H1 (cell line): Measurements from ENCODE around the gene ORC3. TPM values are rescaled to one million over a fixed set of nuclear protein-coding genes. Genes with fewer than 3 reads are reported as not detected.

ENCODE experiments used
- CTCF ChIA-PET: fragments of 300-600 bp; sonication (Branson Sonifier 250); formaldehyde crosslinking; loops from one replicate; lab custom pipeline; 2021; ENCODE audit not compliant: partially characterized antibody; lab: Charles Lee
- POLR2A ChIA-PET: fragments of 300-600 bp; sonication (Branson Sonifier 250); formaldehyde crosslinking; loops from one replicate; lab custom pipeline; 2021; ENCODE audit warnings: inconsistent platforms; ENCODE audit not compliant: partially characterized antibody; lab: Charles Lee
- DNase-seq, 2 experiments: peaks; one replicate each; pipeline versions ENCODE4 v3.0.0 to v3.0.0-alpha.2; 2010 to 2022; ENCODE audit warnings: low spot score in 2 of 2, low read depth in 1 of 2, mixed read lengths in 1 of 2
- FAIRE-seq: peaks from 2 replicates; lab custom pipeline; 2011; peaks lifted over from hg19 to GRCh38; lab: Jason Lieb, UNC
- H2AFZ ChIP-seq: 2 replicates; pipeline ENCODE4 v1.8.1; 2012; ENCODE audit warnings: low read length, inconsistent platforms
- H2AK5ac ChIP-seq: 2 replicates; pipeline ENCODE4 v1.6.1; 2013; ENCODE audit warnings: low read depth, low read length
- H2BK120ac ChIP-seq: replicated peaks from 2 replicates; pipeline ENCODE3; 2013; ENCODE audit warnings: low read depth, low read length, inconsistent platforms
- H2BK12ac ChIP-seq: 2 replicates; pipeline ENCODE4 v1.6.1; 2013; ENCODE audit warnings: low read depth, low read length
- H2BK15ac ChIP-seq: 2 replicates; pipeline ENCODE4 v1.6.1; 2013; ENCODE audit warnings: low read length
- H2BK20ac ChIP-seq: 2 replicates; pipeline ENCODE4 v1.6.1; 2013; ENCODE audit warnings: low read length
- H2BK5ac ChIP-seq: 2 replicates; pipeline ENCODE4 v1.6.1; 2013; ENCODE audit warnings: low read depth, low read length
- H3K14ac ChIP-seq: 2 replicates; pipeline ENCODE4 v1.6.1; 2013; ENCODE audit warnings: inconsistent platforms; ENCODE audit not compliant: insufficient read length
- H3K18ac ChIP-seq: 2 replicates; pipeline ENCODE4 v1.6.1; 2013; ENCODE audit warnings: low read length; ENCODE audit errors: extremely low read depth
- H3K23ac ChIP-seq: 2 replicates; pipeline ENCODE4 v1.6.1; 2013; ENCODE audit warnings: inconsistent platforms; ENCODE audit not compliant: insufficient read length
- H3K23me2 ChIP-seq: 2 replicates; pipeline ENCODE4 v1.6.1; 2013; ENCODE audit warnings: low read depth, low read length
- H3K27ac ChIP-seq: 2 replicates; pipeline ENCODE4 v1.6.1; 2011; ENCODE audit warnings: low read depth, low read length, inconsistent platforms
- H3K27me3 ChIP-seq, 4 experiments: replicated peaks in 1 of 4; 1 replicate in 1 of 4; 2 replicates in 3 of 4; pipeline versions ENCODE4 v1.6.1 to v1.8.1; 2011 to 2013; ENCODE audit warnings: low read length in 3 of 4, mild to moderate bottlenecking in 3 of 4, inconsistent platforms in 2 of 4, mixed read lengths in 2 of 4, moderate library complexity in 1 of 4; ENCODE audit not compliant: control insufficient read depth in 3 of 4, insufficient read depth in 3 of 4; ENCODE audit errors: extremely low read depth in 1 of 4
- H3K36me3 ChIP-seq, 4 experiments: 2 replicates each; pipeline versions ENCODE4 v1.6.1 to v1.8.1; 2011 to 2013; ENCODE audit warnings: mild to moderate bottlenecking in 4 of 4, low read length in 3 of 4, moderate library complexity in 2 of 4, control low read depth in 1 of 4, inconsistent platforms in 1 of 4; ENCODE audit not compliant: insufficient read depth in 4 of 4, control insufficient read depth in 2 of 4
- H3K4ac ChIP-seq: replicated peaks from 2 replicates; pipeline ENCODE3; 2013; ENCODE audit warnings: low read length, low read depth, mixed read lengths, inconsistent platforms; ENCODE audit not compliant: insufficient read length
- H3K4me1 ChIP-seq, 4 experiments: replicated peaks in 1 of 4; 1 replicate in 1 of 4; 2 replicates in 3 of 4; pipeline versions ENCODE4 v1.6.1 to v1.8.1; 2011 to 2013; ENCODE audit warnings: low read length in 3 of 4, inconsistent platforms in 2 of 4, mixed read lengths in 1 of 4; ENCODE audit not compliant: insufficient read depth in 4 of 4, control insufficient read depth in 3 of 4
- H3K4me2 ChIP-seq, 2 experiments: 2 replicates each; pipeline versions ENCODE4 v1.6.1 to v1.8.1; 2011 to 2013; ENCODE audit warnings: low read depth in 2 of 2, low read length in 2 of 2, control low read depth in 1 of 2, inconsistent platforms in 1 of 2, mild to moderate bottlenecking in 1 of 2; ENCODE audit not compliant: insufficient read depth in 1 of 2
- H3K4me3 ChIP-seq, 4 experiments: fragments of 200-600, 300-600 bp in 1 of 4; sonication (generic), shearing (Covaris generic), sonication (Bioruptor Twin) in 1 of 4; 2 replicates each; pipeline versions ENCODE4 v1.5.1 to v1.8.1; 2011 to 2016; ENCODE audit warnings: low read length in 4 of 4, low read depth in 3 of 4, control low read depth in 2 of 4, inconsistent platforms in 2 of 4, mild to moderate bottlenecking in 2 of 4, mixed read lengths in 1 of 4, moderate library complexity in 1 of 4; ENCODE audit not compliant: insufficient read depth in 2 of 4; ENCODE audit errors: extremely low read depth in 1 of 4
- H3K56ac ChIP-seq: replicated peaks from 2 replicates; pipeline ENCODE3; 2013; ENCODE audit warnings: low read depth, mild to moderate bottlenecking, mixed read lengths, low read length, inconsistent platforms; ENCODE audit not compliant: insufficient read length
- H3K79me1 ChIP-seq: 2 replicates; pipeline ENCODE4 v1.6.1; 2013; ENCODE audit warnings: low read depth, low read length, control low read depth
- H3K79me2 ChIP-seq, 2 experiments: 2 replicates each; pipeline versions ENCODE4 v1.6.1 to v1.8.1; 2012 to 2013; ENCODE audit warnings: low read length in 2 of 2, mild to moderate bottlenecking in 2 of 2, inconsistent platforms in 1 of 2; ENCODE audit not compliant: insufficient read depth in 2 of 2, control insufficient read depth in 1 of 2
- H3K9ac ChIP-seq, 4 experiments: replicated peaks in 1 of 4; 1 replicate in 1 of 4; 2 replicates in 3 of 4; pipeline versions ENCODE4 v1.6.1 to v1.8.1; 2011 to 2013; ENCODE audit warnings: low read depth in 3 of 4, low read length in 3 of 4, control low read depth in 2 of 4, mild to moderate bottlenecking in 2 of 4, moderate library complexity in 2 of 4, inconsistent platforms in 1 of 4; ENCODE audit errors: extremely low read depth in 1 of 4
- H3K9me3 ChIP-seq, 2 experiments: 2 replicates each; pipeline versions ENCODE4 v1.6.1 to v1.8.1; 2012 to 2013; ENCODE audit warnings: mild to moderate bottlenecking in 2 of 2, moderate library complexity in 2 of 2, control low read depth in 1 of 2, inconsistent platforms in 1 of 2, low read depth in 1 of 2, low read length in 1 of 2, mixed read lengths in 1 of 2; ENCODE audit not compliant: insufficient read depth in 2 of 2
- H4K20me1 ChIP-seq, 2 experiments: replicated peaks in 1 of 2; 2 replicates each; pipeline versions ENCODE3 to v1.8.1; 2011 to 2013; ENCODE audit warnings: inconsistent platforms in 2 of 2, low read length in 2 of 2, mild to moderate bottlenecking in 1 of 2; ENCODE audit not compliant: insufficient read depth in 2 of 2, control insufficient read depth in 1 of 2
- H4K5ac ChIP-seq: 2 replicates; pipeline ENCODE4 v1.6.1; 2013; ENCODE audit warnings: low read length, low read depth, mixed read lengths, inconsistent platforms; ENCODE audit not compliant: insufficient read length
- H4K8ac ChIP-seq: 2 replicates; pipeline ENCODE4 v1.8.0; 2013; ENCODE audit warnings: mild to moderate bottlenecking, moderate library complexity, low read length, inconsistent platforms; ENCODE audit not compliant: insufficient read depth; ENCODE audit errors: extremely low read depth
- H4K91ac ChIP-seq: replicated peaks from 2 replicates; pipeline ENCODE3; 2013; ENCODE audit warnings: low read length, mixed read lengths, inconsistent platforms; ENCODE audit not compliant: insufficient read length
- ASH2L ChIP-seq: fragments of 200-600, 300-600 bp; sonication (generic); IDR thresholded peaks from one replicate; pipeline ENCODE4 v1.7.1; 2017; ENCODE audit warnings: low read length
- CBX8 ChIP-seq: fragments of 300-800, 300-1000 bp; sonication (generic); IDR thresholded peaks from 2 replicates; pipeline ENCODE4 v1.7.1; 2016; ENCODE audit warnings: low read depth, low read length, borderline replicate concordance
- CTBP2 ChIP-seq: IDR thresholded peaks from 2 replicates; pipeline ENCODE4 v1.7.0; 2011; ENCODE audit warnings: borderline replicate concordance, mild to moderate bottlenecking, moderate library complexity, mixed read lengths, low read length; ENCODE audit not compliant: insufficient read depth, insufficient read length
- FOSL1 ChIP-seq: IDR thresholded peaks from 2 replicates; pipeline ENCODE4 v1.6.1; 2011; ENCODE audit warnings: mild to moderate bottlenecking, low read depth, low read length, moderate library complexity; ENCODE audit not compliant: insufficient read depth
- MAFK ChIP-seq: IDR thresholded peaks from 2 replicates; pipeline ENCODE4 v1.6.1; 2012; ENCODE audit warnings: low read depth, mild to moderate bottlenecking, improper control_type of control experiment, low read length
- NRF1 ChIP-seq: IDR thresholded peaks from 2 replicates; pipeline ENCODE4 v1.6.1; 2011; ENCODE audit warnings: mild to moderate bottlenecking, low read depth, low read length, improper control_type of control experiment
- POLR2AphosphoS5 ChIP-seq: IDR thresholded peaks from 2 replicates; pipeline ENCODE4 v1.6.1; 2011; ENCODE audit warnings: low read depth, low read length
- RAD21 ChIP-seq, 2 experiments: IDR thresholded peaks in 1 of 2; conservative IDR thresholded peaks in 1 of 2; 2 replicates each; pipeline ENCODE4 v1.6.1; 2011; ENCODE audit warnings: low read depth in 2 of 2, low read length in 2 of 2, improper control_type of control experiment in 1 of 2, inconsistent platforms in 1 of 2, mild to moderate bottlenecking in 1 of 2, moderate library complexity in 1 of 2
- SAP30 ChIP-seq: fragments of 300-600 bp; sonication (generic); IDR thresholded peaks from 2 replicates; pipeline ENCODE4 v1.7.1; 2012; ENCODE audit warnings: low read length, moderate library complexity, mild to moderate bottlenecking, inconsistent platforms; ENCODE audit not compliant: insufficient read depth, insufficient replicate concordance
- SIX5 ChIP-seq: IDR thresholded peaks from 2 replicates; pipeline ENCODE4 v1.6.1; 2011; ENCODE audit warnings: mild to moderate bottlenecking, low read depth, low read length
- SP1 ChIP-seq: IDR thresholded peaks from 2 replicates; pipeline ENCODE4 v1.6.1; 2011; ENCODE audit warnings: low read depth, low read length
- SRF ChIP-seq: IDR thresholded peaks from 2 replicates; pipeline ENCODE4 v1.6.1; 2011; ENCODE audit warnings: mild to moderate bottlenecking, low read depth, low read length, moderate library complexity
- WGBS, 2 experiments: shearing (Covaris generic) in 1 of 2; methylation state at CpG; one replicate each; pipeline versions ENCODE4 v1.1.6 to v1.1.7; 2013 to 2015; ENCODE audit warnings: low lambda C conversion rate in 2 of 2, mixed read lengths in 2 of 2, inconsistent platforms in 1 of 2, low coverage in 1 of 2, missing lambda C conversion rate in 1 of 2; ENCODE audit not compliant: insufficient replicate concordance in 2 of 2, insufficient coverage in 1 of 2, insufficient read length in 1 of 2; ENCODE audit errors: extremely low coverage in 1 of 2, missing lambda C conversion rate in 1 of 2; 5-methylcytosine and 5-hydroxymethylcytosine counted together
- polyA plus RNA-seq, 7 experiments: library from polyadenylated mRNA; depleted of rRNA in 3 of 7; stranded (reverse) in 5 of 7; unstranded in 2 of 7; fragments of >200 nt in 5 of 7; fragments of 200-250 nt in 2 of 7; gene quantifications; 1 replicate in 5 of 7; 2 replicates in 1 of 7; 4 replicates in 1 of 7; pipeline versions ENCODE4 v1.2.1 to v1.2.3, GENCODE V29; 2011 to 2013; ENCODE audit warnings: missing spikeins in 2 of 7, mixed read lengths in 2 of 7
- total RNA-seq: library from RNA; stranded (reverse); fragmentation: NEBNext Ultra II Directional; extraction: Animal tissue kit (Norgen Biotek cat#: 25700); gene quantifications from 2 replicates; pipeline ENCODE4 v1.2.1, GENCODE V29; 2021
- TF ChIP-seq, protein P1 (sequence below): IDR thresholded peaks from 2 replicates; pipeline ENCODE4 v1.6.1; 2011; ENCODE audit warnings: low read length, improper control_type of control experiment

The ORC3 gene
- total and polyA plus RNA-seq, 2 of the 8 experiments (the other 6 are each of a cell fraction or from before 2014, with no cell fraction given): 35.9 to 60.9 TPM

- Histone ChIP-seq H3K4me1 (no peaks in the 10 kb centered on the region; a peak in 1 of 7 replicates), H3K4ac (no peak overlapping the region), H3K27ac (no peak overlapping the region), H3K23me2 (no peaks in the 10 kb centered on the region), H3K23ac (no peak overlapping the region), H2BK120ac (no peak overlapping the region), H2AK5ac (no peak overlapping the region), H4K5ac (no peak overlapping the region), H3K14ac (no peak overlapping the region), H3K4me3 (no peak overlapping the region), H3K56ac (no peak overlapping the region), H3K9ac (no peak overlapping the region), H4K8ac (no peak overlapping the region), H2BK20ac (no peak overlapping the region), H2BK12ac (no peak overlapping the region), H2BK15ac (no peak overlapping the region), H3K36me3 (peaks cover 3 to 43% (median 16%) of the 10 kb centered on the region in 4 experiments; a peak in 5 of 8 replicates), H2AFZ (no peak overlapping the region), H3K79me2 (no peaks in the 10 kb centered on the region), H3K9me3 (no peaks in the 10 kb centered on the region), H3K4me2 (no peak overlapping the region), H3K79me1 (no peaks in the 10 kb centered on the region), H4K20me1 (no peaks in the 10 kb centered on the region), H2BK5ac (no peak overlapping the region), H4K91ac (no peak overlapping the region), H3K18ac (no peak overlapping the region), H3K27me3 (no peaks in the 10 kb centered on the region)
- no peak for FAIRE-seq
- WGBS, 2 experiments: 97% methylated on average over 4 of the region's 4 CpGs; no CpG with 5 or more reads in 1 of the 2 experiments
- no peak for DNase-seq
- CTCF ChIA-PET: interaction anchor here (0.6 to 0.9 kb wide), 2 partner anchors 106 to 224 kb away, joined by 3 read pairs; no protein-coding TSS in a partner anchor
- POLR2A ChIA-PET: interaction anchor here (1.7 kb wide), 1 partner anchor 11 kb away, joined by 5 read pairs; no protein-coding TSS in a partner anchor
- TF ChIP-seq RAD21 (IDR thresholded peaks at IDR 0.05 in 1 of 2, conservative IDR thresholded peaks at IDR 0.05 in 1 of 2; ENCODE audit: low read depth in 2 of 2, low read length in 2 of 2) (no peak), FOSL1 (no peak), POLR2AphosphoS5 (no peak), SAP30 (no peak), CBX8 (no peak), NRF1 (no peak), ASH2L (no peak), CTBP2 (no peak), SRF (no peak), SIX5 (no peak), SP1 (no peak), MAFK (no peak)
- TF ChIP-seq, protein P1, sequence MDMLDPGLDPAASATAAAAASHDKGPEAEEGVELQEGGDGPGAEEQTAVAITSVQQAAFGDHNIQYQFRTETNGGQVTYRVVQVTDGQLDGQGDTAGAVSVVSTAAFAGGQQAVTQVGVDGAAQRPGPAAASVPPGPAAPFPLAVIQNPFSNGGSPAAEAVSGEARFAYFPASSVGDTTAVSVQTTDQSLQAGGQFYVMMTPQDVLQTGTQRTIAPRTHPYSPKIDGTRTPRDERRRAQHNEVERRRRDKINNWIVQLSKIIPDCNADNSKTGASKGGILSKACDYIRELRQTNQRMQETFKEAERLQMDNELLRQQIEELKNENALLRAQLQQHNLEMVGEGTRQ: no peak
Observed at GRCh38 chr6:87617405-87617804, 27.5 kb downstream of the ORC3 start.
